A673 (cell line): ENCODE measurements around the gene DLG4. TPM values are rescaled to one million over a fixed set of nuclear protein-coding genes. Genes with fewer than 3 reads are reported as not detected.

Experiments used
- BruUV-seq: library from RNA; stranded (reverse); fragments of 400-500 nt; replicated peaks from 2 replicates; lab custom pipeline; 2021; lab: Mats Ljungman, UMichigan
- CTCF ChIA-PET: fragments of 300-600 bp; sonication (Branson Sonifier 250); formaldehyde crosslinking; loops from one replicate; lab custom pipeline; 2022; ENCODE audit warnings: antibody characterized with exemption; lab: Charles Lee
- POLR2A ChIA-PET: fragments of 300-600 bp; sonication (Branson Sonifier 250); formaldehyde crosslinking; loops from one replicate; lab custom pipeline; 2022; ENCODE audit warnings: antibody characterized with exemption; ENCODE audit not compliant: low non-redundant PET; lab: Charles Lee
- DNase-seq: peaks from one replicate; pipeline ENCODE4 v3.0.0-alpha.2; 2015; ENCODE audit warnings: low spot score
- H3K27ac ChIP-seq: fragments of 200-600 bp; sonication (generic); 2 replicates; pipeline ENCODE4 v1.5.1; 2016; ENCODE audit warnings: mixed run types, low read depth, mild to moderate bottlenecking, mixed read lengths, antibody characterized with exemption, low read length; ENCODE audit not compliant: poor library complexity, severe bottlenecking
- H3K27me3 ChIP-seq: fragments of 200-600 bp; sonication (generic); replicated peaks from 2 replicates; pipeline ENCODE4 v1.6.1; 2017; ENCODE audit warnings: mixed run types, low read depth, mild to moderate bottlenecking, mixed read lengths, antibody characterized with exemption, low read length; ENCODE audit not compliant: insufficient read depth, poor library complexity
- H3K36me3 ChIP-seq: fragments of 200-600 bp; sonication (generic); 2 replicates; pipeline ENCODE4 v1.6.1; 2016; ENCODE audit warnings: mixed run types, mild to moderate bottlenecking, mixed read lengths, antibody characterized with exemption, low read length; ENCODE audit not compliant: insufficient read depth, poor library complexity, severe bottlenecking
- H3K4me1 ChIP-seq: fragments of 200-600 bp; sonication (generic); 2 replicates; pipeline ENCODE4 v1.6.1; 2017; ENCODE audit warnings: mixed run types, mild to moderate bottlenecking, mixed read lengths, antibody characterized with exemption, low read length; ENCODE audit not compliant: insufficient read depth, poor library complexity, severe bottlenecking
- H3K4me3 ChIP-seq: fragments of 200-600 bp; sonication (generic); 2 replicates; pipeline ENCODE4 v1.5.1; 2016; ENCODE audit warnings: low read depth, mixed run types, mild to moderate bottlenecking, mixed read lengths, low read length; ENCODE audit not compliant: poor library complexity, severe bottlenecking
- H3K9me3 ChIP-seq: fragments of 200-600 bp; sonication (generic); 2 replicates; pipeline ENCODE4 v1.6.1; 2016; ENCODE audit warnings: mixed run types, low read depth, mild to moderate bottlenecking, mixed read lengths, antibody characterized with exemption, low read length; ENCODE audit not compliant: poor library complexity, severe bottlenecking
- CTCF ChIP-seq: fragments of 300-800, 200-600 bp; sonication (generic); conservative IDR thresholded peaks from 2 replicates; pipeline ENCODE4 v1.5.1; 2017; ENCODE audit warnings: low read depth, mild to moderate bottlenecking, antibody characterized with exemption, low read length, moderate library complexity, mixed read lengths
- EZH2 ChIP-seq: fragments of 200-600 bp; sonication (generic); IDR thresholded peaks from 2 replicates; pipeline ENCODE4 v1.6.1; 2017; ENCODE audit warnings: borderline replicate concordance, low read depth, mild to moderate bottlenecking, mixed read lengths, antibody characterized with exemption, low read length; ENCODE audit not compliant: poor library complexity, severe bottlenecking
- intact Hi-C: fragments of 100-400 bp; cut with micrococcal nuclease; formaldehyde crosslinking; loops from one replicate; pipeline ENCODE4 v1.10.0; 2022; ENCODE audit not compliant: unreplicated experiment
- total RNA-seq: library from RNA; stranded (reverse); gene quantifications from 2 replicates; pipeline ENCODE4 v1.2.3, GENCODE V29; 2021

The DLG4 gene
- total RNA-seq, 1 experiment from 2014 or later = 74.7 TPM

DNA sequence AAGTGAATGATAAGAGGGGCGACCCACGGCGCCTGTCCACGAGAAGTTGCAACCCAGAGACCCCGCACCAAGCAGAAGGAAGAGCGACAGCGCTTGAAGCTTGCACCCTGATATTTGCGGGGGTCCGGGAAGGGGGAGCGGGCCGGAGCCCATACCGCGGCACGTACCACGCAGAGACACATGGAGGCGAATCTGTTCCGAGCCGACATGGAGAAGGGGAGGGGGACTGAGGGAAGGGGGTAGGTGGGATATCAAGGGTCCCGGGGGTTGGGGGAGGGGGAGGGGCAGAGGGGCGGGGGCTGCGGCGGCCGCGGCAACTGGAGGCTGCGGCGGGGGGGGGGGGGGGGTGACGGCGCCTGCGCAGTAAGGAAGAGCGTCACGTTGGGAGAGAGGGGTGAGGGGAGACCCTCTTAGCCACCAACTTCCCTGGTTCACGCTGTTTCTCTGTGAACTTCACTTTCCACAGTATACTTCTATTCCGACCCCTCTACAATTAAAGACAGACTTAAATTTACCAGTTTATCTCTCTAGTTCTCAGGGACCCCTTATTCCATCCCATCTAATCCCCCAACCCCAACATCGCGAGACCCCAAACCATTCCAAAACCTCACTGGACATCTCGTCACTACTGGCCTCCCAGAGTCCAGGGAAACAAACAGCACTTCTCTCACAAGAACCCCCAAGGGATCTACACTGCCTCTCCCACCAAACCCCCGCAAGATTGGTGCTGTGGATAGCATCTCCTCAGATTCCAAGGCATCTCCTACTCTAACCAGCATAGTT, 8.0 kb downstream of the DLG4 start:
- Histone ChIP-seq H3K27ac (peak overlapping the region; percentile 48), H3K9me3 (no peaks in the 10 kb centered on the region), H3K36me3 (no peaks in the 10 kb centered on the region), H3K4me3 (peak overlapping the region; percentile 37), H3K27me3 (no peaks in the 10 kb centered on the region), H3K4me1 (peaks cover 51% of the 10 kb centered on the region)
- no peak for TF ChIP-seq EZH2
- TF ChIP-seq CTCF = no peak
- intact Hi-C loops = no loop called here
- BruUV-seq = no TSS peak
- POLR2A ChIA-PET = no interaction called here
- peak; percentile 21 for DNase-seq
- CTCF ChIA-PET = no interaction called here

- H3K9me3 ChIP-seq = no peaks in the 10 kb centered on the region
- no peaks in the 10 kb centered on the region for H3K27me3 ChIP-seq
- no peak for DNase-seq
- intact Hi-C loops = no loop called here
- H3K4me3 ChIP-seq = no peak overlapping the region
- peaks cover 2% of the 10 kb centered on the region for H3K36me3 ChIP-seq
- POLR2A ChIA-PET = no interaction called here
- CTCF ChIA-PET = no interaction called here
- H3K4me1 ChIP-seq = peaks cover 58% of the 10 kb centered on the region
- no TSS peak for BruUV-seq
- TF ChIP-seq CTCF (no peak), EZH2 (no peak)
- peak overlapping the region; percentile 57 for H3K27ac ChIP-seq
Observed at GRCh38 chr17:7208754-7209460, 10.7 kb downstream of the DLG4 start.

GRCh38 chr17:7208027-7208571, 11.5 kb downstream of the DLG4 start:
- Histone ChIP-seq H3K27ac (peak overlapping the region; percentile 37), H3K4me3 (no peak overlapping the region), H3K36me3 (peaks cover 10% of the 10 kb centered on the region), H3K9me3 (no peaks in the 10 kb centered on the region), H3K27me3 (no peaks in the 10 kb centered on the region), H3K4me1 (peaks cover 51% of the 10 kb centered on the region)
- ChIA-PET POLR2A (no interaction called here), CTCF (no interaction called here)
- no TSS peak for BruUV-seq
- TF ChIP-seq CTCF = no peak
- no peak for TF ChIP-seq EZH2
- DNase-seq = no peak
- intact Hi-C loops = no loop called here
